ENCODE results near the gene COL9A2. TPM values are rescaled to one million over a fixed set of nuclear protein-coding genes. Genes with fewer than 3 reads are reported as not detected.
A peak's percentile ranks its signal among the peaks of the same experiment; 100 is the strongest.

COL9A2 gene
- total RNA-seq, 2 experiments from 2014 or later, result 7.2 to 8.2 TPM

GRCh38 chr1:40291293-40291692 is 25.8 kb downstream of the COL9A2 start:
- DNase-seq, result no peak
- ChIA-PET CTCF (interaction anchor here (0.7 to 2.7 kb wide), 6 partner anchors 10 to 128 kb away, joined by 3 to 11 read pairs (median 4); no protein-coding TSS in a partner anchor), POLR2A (no interaction called here)
- no peaks in the 10 kb centered on the region for H3K9me3 Mint-ChIP-seq
- no peak overlapping the region for H3K27ac Mint-ChIP-seq
- H3K4me1 Mint-ChIP-seq, result peaks cover 12% of the 10 kb centered on the region
- no peaks in the 10 kb centered on the region for H3K27me3 Mint-ChIP-seq
- H3K36me3 Mint-ChIP-seq (ENCODE audit: low read depth), result peaks cover 47% of the 10 kb centered on the region
- no peak overlapping the region for H3K4me3 Mint-ChIP-seq

GRCh38 chr1:40281853-40282252 is 35.2 kb downstream of the COL9A2 start:
- Mint-ChIP-seq H3K36me3 (ENCODE audit: low read depth) (peaks cover 29% of the 10 kb centered on the region), H3K4me3 (no peak overlapping the region), H3K4me1 (no peaks in the 10 kb centered on the region), H3K27me3 (no peaks in the 10 kb centered on the region), H3K9me3 (no peaks in the 10 kb centered on the region), H3K27ac (no peak overlapping the region)
- no peak for DNase-seq
- ChIA-PET CTCF (interaction anchor here (1.0 to 1.7 kb wide), 6 partner anchors 9 to 138 kb away, joined by 3 to 8 read pairs (median 6); no protein-coding TSS in a partner anchor), POLR2A (interaction anchor here (1.0 to 1.5 kb wide), 2 partner anchors 22 to 169 kb away, joined by 3 read pairs; no protein-coding TSS in a partner anchor)

- Mint-ChIP-seq H3K36me3 (ENCODE audit: low read depth) (peaks cover 48% of the 10 kb centered on the region), H3K27ac (no peak overlapping the region), H3K4me3 (no peak overlapping the region), H3K9me3 (no peaks in the 10 kb centered on the region), H3K4me1 (peaks cover 8% of the 10 kb centered on the region), H3K27me3 (no peaks in the 10 kb centered on the region)
- DNase-seq, result no peak
- CTCF ChIA-PET, result interaction anchor here (0.8 to 1.2 kb wide), 2 partner anchors 123 to 226 kb away, joined by 4 to 5 read pairs; no protein-coding TSS in a partner anchor
- POLR2A ChIA-PET, result no interaction called here
These were observed 41.0 kb downstream of the COL9A2 start for GRCh38 chr1:40276122-40276521.

- DNase-seq, result no peak
- Mint-ChIP-seq H3K27me3 (no peaks in the 10 kb centered on the region), H3K4me3 (no peak overlapping the region), H3K9me3 (no peaks in the 10 kb centered on the region), H3K4me1 (peaks cover 20% of the 10 kb centered on the region), H3K36me3 (ENCODE audit: low read depth) (peaks cover 51% of the 10 kb centered on the region), H3K27ac (no peak overlapping the region)
- ChIA-PET POLR2A (no interaction called here), CTCF (interaction anchor here (1.1 kb wide), 1 partner anchor 64 kb away, joined by 3 read pairs; no protein-coding TSS in a partner anchor)
These were observed 42.8 kb downstream of the COL9A2 start for GRCh38 chr1:40274331-40274730.

- H3K27ac Mint-ChIP-seq, result no peak overlapping the region
- no peaks in the 10 kb centered on the region for H3K27me3 Mint-ChIP-seq
- H3K4me1 Mint-ChIP-seq, result peaks cover 20% of the 10 kb centered on the region
- H3K36me3 Mint-ChIP-seq (ENCODE audit: low read depth), result peaks cover 50% of the 10 kb centered on the region
- H3K4me3 Mint-ChIP-seq, result no peak overlapping the region
- no peaks in the 10 kb centered on the region for H3K9me3 Mint-ChIP-seq
- ChIA-PET CTCF (interaction anchor here (0.7 to 1.2 kb wide), 4 partner anchors 8 to 190 kb away, joined by 3 to 5 read pairs (median 3); no protein-coding TSS in a partner anchor), POLR2A (interaction anchor here (0.9 to 1.2 kb wide), 2 partner anchors 15 to 16 kb away, joined by 3 read pairs; partner anchors contain the start of gene ZMPSTE24)
- DNase-seq, result no peak
These were observed 43.4 kb downstream of the COL9A2 start for GRCh38 chr1:40273547-40274166.

GRCh38 chr1:40272653-40273213 is 44.4 kb downstream of the COL9A2 start:
- CTCF ChIA-PET, result interaction anchor here (0.7 to 1.5 kb wide), 4 partner anchors 9 to 189 kb away, joined by 3 to 5 read pairs (median 4); no protein-coding TSS in a partner anchor
- Mint-ChIP-seq H3K4me1 (peaks cover 23% of the 10 kb centered on the region), H3K27me3 (no peaks in the 10 kb centered on the region), H3K4me3 (no peak overlapping the region), H3K9me3 (no peaks in the 10 kb centered on the region), H3K27ac (no peak overlapping the region), H3K36me3 (ENCODE audit: low read depth) (peaks cover 54% of the 10 kb centered on the region)
- POLR2A ChIA-PET, result interaction anchor here (0.9 to 1.2 kb wide), 2 partner anchors 14 to 17 kb away, joined by 3 read pairs; partner anchors contain the start of gene ZMPSTE24
- DNase-seq, result no peak

GRCh38 chr1:40270152-40270834 is 46.8 kb downstream of the COL9A2 start:
- H3K36me3 Mint-ChIP-seq (ENCODE audit: low read depth), result peaks cover 54% of the 10 kb centered on the region
- no peaks in the 10 kb centered on the region for H3K27me3 Mint-ChIP-seq
- H3K27ac Mint-ChIP-seq, result peak overlapping the region; percentile 18
- H3K9me3 Mint-ChIP-seq, result no peaks in the 10 kb centered on the region
- CTCF ChIA-PET, result interaction anchor here (0.6 kb wide), 1 partner anchor 165 kb away, joined by 7 read pairs; no protein-coding TSS in a partner anchor
- no peak for DNase-seq
- POLR2A ChIA-PET, result no interaction called here
- no peak overlapping the region for H3K4me3 Mint-ChIP-seq
- peaks cover 28% of the 10 kb centered on the region for H3K4me1 Mint-ChIP-seq

GRCh38 chr1:40268211-40268610 is 48.9 kb downstream of the COL9A2 start:
- Mint-ChIP-seq H3K36me3 (ENCODE audit: low read depth) (peaks cover 47% of the 10 kb centered on the region), H3K27me3 (no peaks in the 10 kb centered on the region), H3K27ac (no peak overlapping the region), H3K4me1 (peaks cover 35% of the 10 kb centered on the region), H3K9me3 (no peaks in the 10 kb centered on the region), H3K4me3 (no peak overlapping the region)
- ChIA-PET CTCF (no interaction called here), POLR2A (no interaction called here)
- no peak for DNase-seq

GRCh38 chr1:40267767-40268187 is 49.3 kb downstream of the COL9A2 start:
- Mint-ChIP-seq H3K27ac (no peak overlapping the region), H3K4me1 (peaks cover 38% of the 10 kb centered on the region)
- POLR2A ChIA-PET, result no interaction called here

GRCh38 chr1:40266786-40267535 is 50.1 kb downstream of the COL9A2 start:
- DNase-seq, result no peak
- H3K27ac Mint-ChIP-seq, result no peak overlapping the region
- ChIA-PET POLR2A (interaction anchor here (0.5 to 0.9 kb wide), 3 partner anchors 9 to 723 kb away, joined by 3 read pairs; partner anchors contain the start of gene ZMPSTE24), CTCF (interaction anchor here (0.7 kb wide), 1 partner anchor 250 kb away, joined by 4 read pairs; no protein-coding TSS in a partner anchor)
- H3K27me3 Mint-ChIP-seq, result no peaks in the 10 kb centered on the region
- no peaks in the 10 kb centered on the region for H3K9me3 Mint-ChIP-seq
- peaks cover 47% of the 10 kb centered on the region for H3K36me3 Mint-ChIP-seq (ENCODE audit: low read depth)
- H3K4me1 Mint-ChIP-seq, result peaks cover 38% of the 10 kb centered on the region
- H3K4me3 Mint-ChIP-seq, result no peak overlapping the region

More at GRCh38 chr1:40267767-40268187, 49.3 kb downstream of the COL9A2 start:
- Mint-ChIP-seq H3K27me3 (no peaks in the 10 kb centered on the region), H3K36me3 (ENCODE audit: low read depth) (peaks cover 48% of the 10 kb centered on the region), H3K4me3 (no peak overlapping the region), H3K9me3 (no peaks in the 10 kb centered on the region)
- CTCF ChIA-PET, result no interaction called here
- DNase-seq, result no peak

- H3K27me3 Mint-ChIP-seq, result no peaks in the 10 kb centered on the region
- DNase-seq, result no peak
- no peak overlapping the region for H3K4me3 Mint-ChIP-seq
- ChIA-PET POLR2A (interaction anchor here (0.9 kb wide), 1 partner anchor 10 kb away, joined by 3 read pairs; no protein-coding TSS in a partner anchor), CTCF (no interaction called here)
- H3K9me3 Mint-ChIP-seq, result no peaks in the 10 kb centered on the region
- H3K4me1 Mint-ChIP-seq, result peaks cover 42% of the 10 kb centered on the region
- H3K36me3 Mint-ChIP-seq (ENCODE audit: low read depth), result peaks cover 51% of the 10 kb centered on the region
- H3K27ac Mint-ChIP-seq, result no peak overlapping the region
These were observed 51.2 kb downstream of the COL9A2 start for GRCh38 chr1:40265919-40266318.

GRCh38 chr1:40265298-40265697 is 51.8 kb downstream of the COL9A2 start:
- DNase-seq, result no peak
- CTCF ChIA-PET, result no interaction called here
- Mint-ChIP-seq H3K4me1 (peaks cover 42% of the 10 kb centered on the region), H3K4me3 (no peak overlapping the region), H3K27ac (no peak overlapping the region), H3K36me3 (ENCODE audit: low read depth) (peaks cover 52% of the 10 kb centered on the region), H3K27me3 (no peaks in the 10 kb centered on the region), H3K9me3 (no peaks in the 10 kb centered on the region)
- POLR2A ChIA-PET, result no interaction called here

Data from activated CD4-positive, alpha-beta memory T cell treated with anti-CD3 and anti-CD28 coated beads, Interleukin-2, amount 10 ng/mL, durations not matched to agents 7 days and 5 days (primary cell).